Measurements from ENCODE around the gene TM6SF1.
A peak's percentile ranks its signal among the peaks of the same experiment; 100 is the strongest.
"Not testable (repeated sequence)": the region's sequence is repeated elsewhere in the genome, so short reads cannot be mapped to it uniquely, and the experiment has no call there.

Gene TM6SF1

DNA sequence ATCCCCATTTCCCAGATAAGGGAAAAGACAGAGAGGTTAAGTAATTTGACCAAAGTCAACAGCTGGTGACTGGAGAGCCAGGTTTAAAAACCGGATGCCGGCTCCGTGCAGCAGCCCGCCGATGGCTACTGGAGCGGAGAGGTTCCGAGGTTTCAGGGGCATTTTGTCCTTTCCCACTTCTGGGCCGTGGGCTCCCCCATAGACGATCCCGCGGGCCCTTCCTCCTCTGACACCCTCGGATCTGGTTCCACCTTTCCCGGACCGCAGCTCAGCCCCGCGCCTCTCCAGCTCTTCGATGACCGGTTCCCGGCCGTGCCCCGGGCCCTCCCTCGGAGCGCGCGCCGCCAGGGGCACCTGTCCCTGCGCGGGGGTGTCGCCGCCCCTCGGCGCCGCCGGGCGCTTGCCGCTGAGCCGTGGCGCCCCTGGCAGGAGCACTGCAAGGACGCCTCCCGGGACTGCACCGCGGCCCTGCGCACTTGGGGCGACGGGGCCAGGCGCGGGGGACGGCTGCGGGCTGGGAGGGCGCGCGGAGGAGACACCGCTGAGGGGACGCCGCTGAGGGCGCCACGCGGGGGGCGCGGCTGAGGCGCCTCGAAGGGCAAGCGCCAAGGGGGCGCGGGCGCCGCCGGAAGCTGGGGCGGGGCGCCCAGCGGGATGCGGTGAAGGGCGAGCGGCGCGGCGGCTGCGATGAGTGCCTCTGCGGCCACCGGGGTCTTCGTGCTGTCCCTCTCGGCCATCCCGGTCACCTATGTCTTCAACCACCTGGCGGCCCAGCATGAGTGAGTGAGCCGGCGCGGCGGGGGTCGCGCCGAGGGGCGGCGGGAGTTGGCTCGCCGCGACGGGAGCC lies at the start of gene TM6SF1:
TSS of gene TM6SF1 (plus strand) at position 652 of the 847 bp plus-strand sequence. CDS start at position 688, 36 bp downstream.
- DNase-seq (ENCODE audit: low spot score): peak; percentile 35
- H3K9me3 Mint-ChIP-seq: no peaks in the 10 kb centered on the region
- H3K36me3 Mint-ChIP-seq (ENCODE audit: low read depth): peaks cover 5% of the 10 kb centered on the region
- peaks cover 23% of the 10 kb centered on the region for H3K27me3 Mint-ChIP-seq (ENCODE audit: low read depth)
- peak within 1 kb of the TSS; percentile 93 for H3K4me3 Mint-ChIP-seq
- peak within 1 kb of the TSS; percentile 85 for H3K27ac Mint-ChIP-seq
- H3K4me1 Mint-ChIP-seq (ENCODE audit: low read depth): peaks cover 28% of the 10 kb centered on the region

DNA sequence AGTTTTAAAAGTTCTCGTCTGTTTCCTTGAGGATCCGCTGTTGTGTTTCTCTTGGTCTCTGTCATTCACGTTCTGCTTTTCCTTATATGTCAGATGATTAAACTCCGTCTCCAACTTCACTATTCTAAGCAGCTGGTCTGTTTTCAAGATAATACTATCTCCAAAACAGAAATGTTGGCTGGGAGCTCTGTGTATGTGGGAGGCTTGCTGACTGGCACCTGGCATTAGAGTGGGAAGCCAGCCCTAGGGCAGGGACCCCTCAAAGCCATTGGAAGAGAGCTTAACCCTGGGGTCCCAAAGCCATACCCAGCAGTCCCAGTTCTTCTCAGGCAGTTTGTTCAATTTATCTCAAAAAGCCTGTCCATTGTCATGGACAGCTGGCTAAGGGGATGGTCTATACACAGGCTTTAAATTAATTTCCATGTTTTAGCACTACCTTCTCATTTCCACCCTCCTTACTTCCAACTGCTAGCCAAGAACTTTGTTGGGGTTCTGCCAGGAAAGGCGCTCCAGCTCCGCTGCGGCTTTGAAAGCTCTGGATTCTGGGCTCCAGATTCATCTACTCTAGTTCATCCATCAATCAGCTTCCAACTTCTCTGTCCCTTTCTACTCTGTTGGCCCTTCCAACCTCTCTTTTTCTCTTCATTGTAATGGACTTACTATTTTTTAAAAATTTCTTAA lies 49.6 kb upstream of the TM6SF1 start:
- Mint-ChIP-seq H3K9me3 (no peaks in the 10 kb centered on the region), H3K36me3 (ENCODE audit: low read depth) (peaks cover 22% of the 10 kb centered on the region), H3K4me1 (ENCODE audit: low read depth) (peaks cover 9% of the 10 kb centered on the region), H3K27ac (no peak overlapping the region), H3K27me3 (ENCODE audit: low read depth) (no peaks in the 10 kb centered on the region), H3K4me3 (no peak overlapping the region)
- DNase-seq (ENCODE audit: low spot score): no peak

DNA sequence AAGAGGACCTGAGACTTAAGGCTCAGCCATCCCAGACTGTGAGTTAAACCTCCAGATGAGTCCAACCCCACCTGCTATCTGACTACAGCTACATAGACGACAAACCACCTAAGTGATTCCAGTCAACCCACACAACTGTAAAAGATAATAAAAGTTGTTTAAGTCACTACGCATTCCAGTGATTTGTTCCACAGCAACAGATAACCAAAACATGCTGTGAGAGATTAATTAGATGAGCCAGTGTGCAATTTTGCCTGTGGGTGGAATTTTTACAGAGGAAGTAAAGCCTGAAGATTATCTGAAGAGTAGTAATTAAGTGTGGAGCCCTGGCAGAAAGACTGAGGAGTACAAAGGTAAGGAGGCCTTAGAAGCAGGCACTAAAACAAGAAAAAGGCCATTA lies 45.8 kb upstream of the TM6SF1 start:
- no peak for DNase-seq (ENCODE audit: low spot score)

GRCh38 chr15:83062768-83063180 lies 44.7 kb upstream of the TM6SF1 start:
- Mint-ChIP-seq H3K4me3 (no peak overlapping the region), H3K9me3 (no peaks in the 10 kb centered on the region), H3K4me1 (ENCODE audit: low read depth) (peaks cover 20% of the 10 kb centered on the region), H3K27me3 (ENCODE audit: low read depth) (no peaks in the 10 kb centered on the region), H3K27ac (no peak overlapping the region), H3K36me3 (ENCODE audit: low read depth) (peaks cover 23% of the 10 kb centered on the region)
- no peak for DNase-seq (ENCODE audit: low spot score)

More for the DNA sequence above, 45.8 kb upstream of the TM6SF1 start:
- Mint-ChIP-seq H3K4me1 (ENCODE audit: low read depth) (peaks cover 22% of the 10 kb centered on the region), H3K4me3 (no peak overlapping the region), H3K36me3 (ENCODE audit: low read depth) (peaks cover 27% of the 10 kb centered on the region), H3K27me3 (ENCODE audit: low read depth) (no peaks in the 10 kb centered on the region), H3K9me3 (no peaks in the 10 kb centered on the region), H3K27ac (no peak overlapping the region)

GRCh38 chr15:83063551-83063950 lies 43.9 kb upstream of the TM6SF1 start:
- H3K36me3 Mint-ChIP-seq (ENCODE audit: low read depth): peaks cover 23% of the 10 kb centered on the region
- H3K27me3 Mint-ChIP-seq (ENCODE audit: low read depth): no peaks in the 10 kb centered on the region
- H3K4me3 Mint-ChIP-seq: no peak overlapping the region
- H3K27ac Mint-ChIP-seq: no peak overlapping the region
- no peak for DNase-seq (ENCODE audit: low spot score)
- H3K4me1 Mint-ChIP-seq (ENCODE audit: low read depth): peaks cover 21% of the 10 kb centered on the region
- H3K9me3 Mint-ChIP-seq: no peaks in the 10 kb centered on the region

GRCh38 chr15:83064859-83065258 lies 42.6 kb upstream of the TM6SF1 start:
- peak overlapping the region; percentile 69 for H3K27ac Mint-ChIP-seq
- peaks cover 20% of the 10 kb centered on the region for H3K4me1 Mint-ChIP-seq (ENCODE audit: low read depth)
- H3K9me3 Mint-ChIP-seq: peaks cover 8% of the 10 kb centered on the region
- H3K27me3 Mint-ChIP-seq (ENCODE audit: low read depth): no peaks in the 10 kb centered on the region
- no peak overlapping the region for H3K4me3 Mint-ChIP-seq
- H3K36me3 Mint-ChIP-seq (ENCODE audit: low read depth): peaks cover 23% of the 10 kb centered on the region
- no peak for DNase-seq (ENCODE audit: low spot score)

DNA sequence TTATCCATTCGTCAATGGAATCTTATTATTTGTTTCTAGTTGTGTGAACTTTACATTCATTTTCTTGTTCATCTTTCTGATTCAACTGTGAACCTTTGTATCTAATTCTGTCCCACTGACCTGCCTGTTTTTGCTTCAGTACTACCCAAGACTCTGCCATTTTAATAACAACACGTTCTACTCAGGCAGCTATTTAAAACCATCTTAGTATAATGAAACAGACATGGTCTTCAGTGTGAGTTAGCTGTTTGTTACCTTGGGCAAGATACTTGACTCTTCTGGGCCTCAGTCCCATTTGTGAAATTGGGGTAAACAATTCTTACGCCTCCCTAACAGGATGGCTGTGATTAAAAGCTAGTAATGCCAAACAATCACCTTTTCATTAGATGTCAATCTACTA lies 42.0 kb upstream of the TM6SF1 start:
- no peaks in the 10 kb centered on the region for H3K27me3 Mint-ChIP-seq (ENCODE audit: low read depth)
- peaks cover 23% of the 10 kb centered on the region for H3K36me3 Mint-ChIP-seq (ENCODE audit: low read depth)
- peak overlapping the region; percentile 54 for H3K27ac Mint-ChIP-seq
- H3K9me3 Mint-ChIP-seq: peaks cover 8% of the 10 kb centered on the region
- no peak overlapping the region for H3K4me3 Mint-ChIP-seq
- H3K4me1 Mint-ChIP-seq (ENCODE audit: low read depth): peaks cover 20% of the 10 kb centered on the region
- no peak for DNase-seq (ENCODE audit: low spot score)

DNA sequence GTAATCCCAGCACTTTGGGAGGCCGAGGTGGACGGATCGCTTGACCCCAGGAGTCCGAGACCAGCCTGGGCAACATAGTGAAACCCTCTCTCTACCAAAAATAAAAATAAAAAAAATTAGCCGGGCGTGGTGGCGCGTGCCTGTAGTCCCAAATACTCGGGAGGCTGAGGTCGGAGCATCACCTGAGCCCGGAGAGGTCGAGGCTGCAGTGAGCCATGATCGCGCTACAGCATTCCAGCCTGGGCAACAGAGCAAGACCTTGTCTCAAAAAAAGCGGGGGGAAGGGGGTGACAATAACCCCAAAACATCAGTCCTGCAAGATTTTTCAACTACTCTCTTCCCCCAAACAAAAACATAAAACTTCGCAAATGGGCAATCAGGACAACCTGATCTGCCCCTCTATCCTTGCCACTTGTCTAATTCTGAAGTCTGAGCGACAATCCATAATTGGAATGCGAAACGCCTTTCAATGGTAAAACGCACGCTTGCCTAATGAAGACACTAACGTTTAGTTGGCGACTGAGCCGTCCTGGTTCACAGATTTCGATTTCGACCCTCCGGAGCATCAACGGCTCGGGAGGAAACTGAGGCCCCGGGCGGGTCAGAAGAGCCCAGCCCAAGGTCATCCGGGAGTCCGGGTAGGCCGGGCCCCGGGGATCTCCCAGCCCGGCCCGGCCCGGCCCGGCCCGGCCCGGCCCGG lies 41.3 kb upstream of the TM6SF1 start:
- H3K36me3 Mint-ChIP-seq (ENCODE audit: low read depth): peaks cover 23% of the 10 kb centered on the region
- no peak for DNase-seq (ENCODE audit: low spot score)
- peak overlapping the region; percentile 54 for H3K27ac Mint-ChIP-seq
- no peaks in the 10 kb centered on the region for H3K27me3 Mint-ChIP-seq (ENCODE audit: low read depth)
- H3K4me1 Mint-ChIP-seq (ENCODE audit: low read depth): peaks cover 18% of the 10 kb centered on the region
- peaks cover 12% of the 10 kb centered on the region for H3K9me3 Mint-ChIP-seq
- no peak overlapping the region for H3K4me3 Mint-ChIP-seq

DNA sequence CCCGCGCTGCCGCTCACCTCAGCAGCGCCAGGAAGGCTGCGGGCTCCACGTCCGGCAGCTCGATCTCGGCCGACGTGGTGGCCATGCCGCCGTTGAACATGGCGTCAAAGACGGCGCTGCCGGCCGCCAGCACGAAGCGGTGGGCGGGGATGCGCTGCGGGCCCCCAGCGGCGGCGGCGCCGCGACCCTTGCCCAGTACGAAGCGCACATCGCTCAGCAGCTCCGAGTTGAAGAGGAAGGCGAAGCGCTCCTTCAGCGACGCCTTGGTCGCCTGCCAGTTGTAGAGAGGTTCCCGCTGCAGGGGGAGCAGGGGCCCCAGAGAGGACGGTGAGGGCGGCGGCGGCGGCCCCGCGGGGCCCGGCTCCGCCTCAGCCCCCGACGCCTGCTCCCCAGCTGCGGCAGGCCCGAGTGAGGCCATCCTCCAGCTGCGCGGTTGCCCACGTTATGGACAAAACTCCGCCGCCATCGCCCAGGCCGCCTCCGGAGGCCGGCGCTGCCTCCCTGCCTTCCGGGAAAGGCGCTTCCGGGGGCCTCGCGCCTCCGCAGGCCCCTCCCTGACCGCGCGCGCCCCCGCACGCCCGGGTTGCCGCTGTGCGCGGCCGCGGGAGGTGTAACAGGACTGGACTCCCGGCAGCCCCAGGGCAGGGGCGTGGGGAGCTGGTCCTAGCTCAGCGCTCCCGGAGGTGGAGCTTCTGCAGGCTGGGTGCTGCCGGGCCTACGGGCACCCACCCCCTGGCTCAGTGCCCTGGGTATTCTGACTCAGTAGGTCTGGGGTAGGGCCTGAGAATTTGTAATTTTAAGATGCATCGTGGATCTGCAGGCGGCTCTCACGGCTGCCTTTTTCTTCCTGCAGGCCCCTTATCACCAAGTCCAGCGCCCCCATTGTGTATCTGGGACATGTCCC lies 40.5 kb upstream of the TM6SF1 start, which contains the start of gene BTBD1:
TSS of gene BTBD1 (minus strand) at position 519 of the 904 bp plus-strand sequence. CDS start at position 418, 101 bp downstream.
- Mint-ChIP-seq H3K9me3 (peaks cover 12% of the 10 kb centered on the region), H3K36me3 (ENCODE audit: low read depth) (peaks cover 23% of the 10 kb centered on the region), H3K4me3 (peak within 1 kb of the TSS; percentile 57), H3K27ac (peak within 1 kb of the TSS; percentile 58), H3K27me3 (ENCODE audit: low read depth) (no peaks in the 10 kb centered on the region), H3K4me1 (ENCODE audit: low read depth) (peaks cover 18% of the 10 kb centered on the region)
- DNase-seq (ENCODE audit: low spot score): peak; percentile 92

DNA sequence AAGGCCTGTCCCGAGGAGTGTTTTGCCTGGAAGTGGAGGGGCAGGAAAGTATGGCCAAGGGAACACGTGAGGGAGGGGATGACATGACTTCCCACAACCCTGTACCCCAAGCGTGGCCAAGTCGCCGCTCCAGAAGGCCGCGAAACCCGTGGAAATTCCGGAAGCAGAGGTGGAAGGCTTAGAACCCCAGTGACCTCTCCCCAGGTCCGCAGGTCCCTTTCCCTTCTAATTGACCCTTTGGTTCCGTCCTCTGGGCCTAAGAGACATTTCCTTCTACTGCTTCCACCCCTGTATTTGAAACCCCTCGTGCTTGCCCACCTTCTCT lies 39.8 kb upstream of the TM6SF1 start:
- peak overlapping the region; percentile 47 for H3K4me3 Mint-ChIP-seq
- no peak for DNase-seq (ENCODE audit: low spot score)

DNA sequence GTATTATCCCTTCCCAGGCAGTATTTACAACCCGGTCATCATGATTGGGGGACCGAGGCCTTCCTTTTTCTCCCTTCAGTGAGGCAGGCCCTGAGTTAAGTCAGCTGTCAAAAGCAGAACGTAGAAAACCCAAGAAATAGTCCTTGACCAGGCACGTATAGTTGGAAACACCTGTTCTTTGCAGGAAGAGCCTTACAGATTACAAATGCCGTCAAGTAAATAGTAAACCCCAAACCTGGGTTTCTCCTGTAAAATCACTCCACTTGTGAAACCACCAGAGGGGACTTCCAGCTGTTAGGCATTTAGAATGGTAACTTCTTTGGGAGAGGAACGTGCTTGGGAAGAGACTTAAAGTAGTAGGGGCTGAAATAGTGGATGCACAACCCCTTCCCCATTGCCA lies 39.4 kb upstream of the TM6SF1 start:
- Mint-ChIP-seq H3K9me3 (peaks cover 16% of the 10 kb centered on the region), H3K4me1 (ENCODE audit: low read depth) (peaks cover 18% of the 10 kb centered on the region), H3K36me3 (ENCODE audit: low read depth) (peaks cover 23% of the 10 kb centered on the region), H3K27ac (peak overlapping the region; percentile 58), H3K4me3 (peak overlapping the region; percentile 57), H3K27me3 (ENCODE audit: low read depth) (no peaks in the 10 kb centered on the region)
- no peak for DNase-seq (ENCODE audit: low spot score)

More for the DNA sequence above, 39.8 kb upstream of the TM6SF1 start:
- peaks cover 16% of the 10 kb centered on the region for H3K9me3 Mint-ChIP-seq
- H3K36me3 Mint-ChIP-seq (ENCODE audit: low read depth): peaks cover 23% of the 10 kb centered on the region
- H3K27me3 Mint-ChIP-seq (ENCODE audit: low read depth): no peaks in the 10 kb centered on the region
- peaks cover 18% of the 10 kb centered on the region for H3K4me1 Mint-ChIP-seq (ENCODE audit: low read depth)
- peak overlapping the region; percentile 58 for H3K27ac Mint-ChIP-seq

DNA sequence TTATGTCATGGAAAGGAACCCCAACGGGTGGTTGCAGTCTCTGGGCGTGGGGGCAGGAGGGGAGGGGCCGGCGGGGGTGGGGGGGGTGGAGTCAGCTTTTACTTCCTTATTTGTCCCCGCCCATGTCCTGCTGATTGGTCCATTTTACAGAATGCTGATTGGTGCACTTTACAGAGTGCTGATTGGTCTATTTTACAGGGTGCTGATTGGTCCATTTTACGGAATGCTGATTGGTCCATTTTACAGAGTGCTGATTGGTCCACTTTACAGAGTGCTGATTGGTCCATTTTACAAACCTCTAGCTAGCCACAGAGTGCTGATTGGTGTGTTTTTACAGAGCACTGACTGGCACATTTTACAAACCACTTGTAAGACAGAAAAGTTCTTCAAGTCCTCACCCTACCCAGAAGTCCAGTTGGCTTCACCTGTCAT lies 38.2 kb upstream of the TM6SF1 start:
- peaks cover 17% of the 10 kb centered on the region for H3K9me3 Mint-ChIP-seq
- peaks cover 18% of the 10 kb centered on the region for H3K4me1 Mint-ChIP-seq (ENCODE audit: low read depth)
- DNase-seq (ENCODE audit: low spot score): peak; percentile 15
- H3K27me3 Mint-ChIP-seq (ENCODE audit: low read depth); H3K27ac Mint-ChIP-seq; H3K4me3 Mint-ChIP-seq: not testable (repeated sequence)
- peaks cover 23% of the 10 kb centered on the region for H3K36me3 Mint-ChIP-seq (ENCODE audit: low read depth)
